ENCODE results near the gene CAPN6. TPM values are rescaled to one million over a fixed set of nuclear protein-coding genes. Genes with fewer than 3 reads are reported as not detected.

CAPN6 gene
- total and polyA plus RNA-seq, 10 of the 15 experiments (the other 5 are each of a cell fraction or from before 2014, with no cell fraction given) = not detected

DNA sequence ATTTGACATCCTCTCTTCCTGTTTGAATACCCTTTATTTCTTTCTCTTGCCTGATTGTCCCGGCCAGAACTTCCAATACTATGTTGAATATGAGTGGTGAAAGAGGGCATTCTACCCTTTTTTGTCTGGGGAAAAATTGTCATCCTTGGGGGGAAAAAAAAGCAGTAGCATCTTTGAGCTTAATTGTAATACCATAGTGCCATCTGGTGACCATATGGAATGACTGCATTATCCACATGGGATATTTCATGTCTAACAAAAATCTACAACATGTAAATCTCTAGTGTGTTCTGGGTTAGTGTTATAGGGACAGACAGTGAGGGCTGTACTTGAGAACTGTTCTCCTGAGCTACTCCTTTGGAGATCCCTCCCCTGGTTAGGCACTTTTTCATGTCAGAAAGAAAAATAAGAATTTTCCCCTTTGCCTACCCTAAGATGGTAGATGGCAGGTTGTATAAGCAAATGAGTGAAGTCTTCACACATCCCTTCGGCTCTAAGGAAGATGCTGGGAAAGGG lies 26.0 kb downstream of the CAPN6 start:
- Histone ChIP-seq H4K20me1 (ENCODE audit: control insufficient read depth, insufficient read depth) (no peaks in the 10 kb centered on the region), H3K4me2 (ENCODE audit: control insufficient read depth, insufficient read depth) (no peak overlapping the region), H3K27ac (ENCODE audit: control insufficient read depth, insufficient read depth) (no peak overlapping the region), H3K79me2 (ENCODE audit: control insufficient read depth, insufficient read depth, low read length) (no peaks in the 10 kb centered on the region), H3K9me3 (replicated peaks; ENCODE audit: control insufficient read depth, insufficient read depth, low read length) (no peaks in the 10 kb centered on the region), H3K4me1 (ENCODE audit: control insufficient read depth, insufficient read depth, low read length) (no peaks in the 10 kb centered on the region), H3K4me3 (no peak overlapping the region), H2AFZ (ENCODE audit: control insufficient read depth, low read depth, low read length) (no peak overlapping the region), H3K36me3 (ENCODE audit: control insufficient read depth in 2 of 2, insufficient read depth in 2 of 2, low read length in 1 of 2) (no peaks in the 10 kb centered on the region), H3K9ac (ENCODE audit: control insufficient read depth, insufficient read depth, low read length) (no peak overlapping the region), H3K27me3 (replicated peaks in 1 of 2; ENCODE audit: control insufficient read depth in 2 of 2, insufficient read depth in 2 of 2, low read length in 1 of 2) (no peaks in the 10 kb centered on the region)
- 0% methylated on average over 2 of the region's 2 CpGs for WGBS (ENCODE audit: insufficient coverage, insufficient replicate concordance, low lambda C conversion rate, missing lambda C conversion rate)
- intact Hi-C loops (cut with micrococcal nuclease; ENCODE audit: unreplicated experiment) = loop anchor here (1.0 to 10.0 kb wide), 5 partner anchors 77 to 792 kb away; no protein-coding TSS in a partner anchor
- ChIA-PET RAD21 (ENCODE audit: unreplicated experiment) (interaction anchor here (0.7 to 1.0 kb wide), 3 partner anchors 146 to 397 kb away, joined by 3 to 5 read pairs (median 4); no protein-coding TSS in a partner anchor), SMC1A (ENCODE audit: uncharacterized antibody, unreplicated experiment) (interaction anchor here (0.8 to 2.0 kb wide), 7 partner anchors 10 to 408 kb away, joined by 3 to 7 read pairs (median 3); no protein-coding TSS in a partner anchor), CTCF (interaction anchor here (0.6 to 2.9 kb wide), 11 partner anchors 10 to 390 kb away, joined by 3 to 22 read pairs (median 4); partner anchors contain the start of gene PAK3), POLR2A (no interaction called here)
- no peak for FAIRE-seq
- in situ Hi-C loops (cut with MboI) = loop anchor here (10.0 kb wide), 3 partner anchors 149 to 389 kb away; partner anchors contain the start of gene PAK3
- no peak for DNase-seq (ENCODE audit: low read depth, low spot score)
- BruUV-seq (replicated peaks) = no TSS peak
- 0 out of 3 replicates have a peak, but pooled peaks have one; percentile 34 for ATAC-seq
- TF ChIP-seq, protein P1, sequence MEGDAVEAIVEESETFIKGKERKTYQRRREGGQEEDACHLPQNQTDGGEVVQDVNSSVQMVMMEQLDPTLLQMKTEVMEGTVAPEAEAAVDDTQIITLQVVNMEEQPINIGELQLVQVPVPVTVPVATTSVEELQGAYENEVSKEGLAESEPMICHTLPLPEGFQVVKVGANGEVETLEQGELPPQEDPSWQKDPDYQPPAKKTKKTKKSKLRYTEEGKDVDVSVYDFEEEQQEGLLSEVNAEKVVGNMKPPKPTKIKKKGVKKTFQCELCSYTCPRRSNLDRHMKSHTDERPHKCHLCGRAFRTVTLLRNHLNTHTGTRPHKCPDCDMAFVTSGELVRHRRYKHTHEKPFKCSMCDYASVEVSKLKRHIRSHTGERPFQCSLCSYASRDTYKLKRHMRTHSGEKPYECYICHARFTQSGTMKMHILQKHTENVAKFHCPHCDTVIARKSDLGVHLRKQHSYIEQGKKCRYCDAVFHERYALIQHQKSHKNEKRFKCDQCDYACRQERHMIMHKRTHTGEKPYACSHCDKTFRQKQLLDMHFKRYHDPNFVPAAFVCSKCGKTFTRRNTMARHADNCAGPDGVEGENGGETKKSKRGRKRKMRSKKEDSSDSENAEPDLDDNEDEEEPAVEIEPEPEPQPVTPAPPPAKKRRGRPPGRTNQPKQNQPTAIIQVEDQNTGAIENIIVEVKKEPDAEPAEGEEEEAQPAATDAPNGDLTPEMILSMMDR (IDR thresholded peaks at IDR 0.05 in 2 of 3, conservative IDR thresholded peaks at IDR 0.05 in 1 of 3; ENCODE audit: control insufficient read depth in 2 of 3, extremely low read depth in 1 of 3, insufficient read depth in 1 of 3, low read depth in 3 of 3, low read length in 3 of 3) = peak; percentile 35 to 58 (median 51); a peak in 4 of 6 replicates
- TF ChIP-seq, protein P2, sequence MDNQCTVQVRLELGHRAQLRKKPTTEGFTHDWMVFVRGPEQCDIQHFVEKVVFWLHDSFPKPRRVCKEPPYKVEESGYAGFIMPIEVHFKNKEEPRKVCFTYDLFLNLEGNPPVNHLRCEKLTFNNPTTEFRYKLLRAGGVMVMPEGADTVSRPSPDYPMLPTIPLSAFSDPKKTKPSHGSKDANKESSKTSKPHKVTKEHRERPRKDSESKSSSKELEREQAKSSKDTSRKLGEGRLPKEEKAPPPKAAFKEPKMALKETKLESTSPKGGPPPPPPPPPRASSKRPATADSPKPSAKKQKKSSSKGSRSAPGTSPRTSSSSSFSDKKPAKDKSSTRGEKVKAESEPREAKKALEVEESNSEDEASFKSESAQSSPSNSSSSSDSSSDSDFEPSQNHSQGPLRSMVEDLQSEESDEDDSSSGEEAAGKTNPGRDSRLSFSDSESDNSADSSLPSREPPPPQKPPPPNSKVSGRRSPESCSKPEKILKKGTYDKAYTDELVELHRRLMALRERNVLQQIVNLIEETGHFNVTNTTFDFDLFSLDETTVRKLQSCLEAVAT (IDR thresholded peaks at IDR 0.05) = no peak
- TF ChIP-seq SMC3 (IDR thresholded peaks at IDR 0.05; ENCODE audit: borderline replicate concordance, low read length) (peak; percentile 50; the same call in 1 of the 2 replicates), RAD21 (IDR thresholded peaks at IDR 0.05; ENCODE audit: insufficient read depth, low read depth, low read length) (peak; percentile 78)
